H9 (cell line): ENCODE results near the gene IDE. TPM values are rescaled to one million over a fixed set of nuclear protein-coding genes. Genes with fewer than 3 reads are reported as not detected.

Experiments
- DNase-seq: peaks from one replicate; pipeline ENCODE4 v3.0.0-alpha.2; 2017
- H2AFZ ChIP-seq: one replicate; pipeline ENCODE4 v1.6.1; 2013; ENCODE audit warnings: mild to moderate bottlenecking, low read length, control low read depth, moderate library complexity
- H2AK5ac ChIP-seq: 2 replicates; pipeline ENCODE4 v1.6.1; 2013; ENCODE audit warnings: low read length, control low read depth, mixed read lengths; ENCODE audit not compliant: insufficient read length
- H2BK120ac ChIP-seq: one replicate; pipeline ENCODE4 v1.6.1; 2013; ENCODE audit warnings: low read depth, mild to moderate bottlenecking, low read length, control low read depth, inconsistent platforms; ENCODE audit not compliant: poor library complexity, severe bottlenecking
- H2BK12ac ChIP-seq: 2 replicates; pipeline ENCODE4 v1.6.1; 2013; ENCODE audit warnings: low read length, control low read depth, mixed read lengths, low read depth; ENCODE audit not compliant: insufficient read length
- H2BK15ac ChIP-seq: 2 replicates; pipeline ENCODE4 v1.6.1; 2013; ENCODE audit warnings: low read depth, low read length, control low read depth
- H2BK20ac ChIP-seq: one replicate; pipeline ENCODE4 v1.6.1; 2013; ENCODE audit warnings: low read depth, mild to moderate bottlenecking, low read length, control low read depth, inconsistent platforms; ENCODE audit not compliant: poor library complexity, severe bottlenecking
- H2BK5ac ChIP-seq: 2 replicates; pipeline ENCODE4 v1.6.1; 2013; ENCODE audit warnings: low read length, control low read depth, mixed read lengths; ENCODE audit not compliant: insufficient read length
- H3K14ac ChIP-seq: 2 replicates; pipeline ENCODE4 v1.6.1; 2013; ENCODE audit warnings: low read length, control low read depth; ENCODE audit not compliant: insufficient read depth
- H3K18ac ChIP-seq: 2 replicates; pipeline ENCODE4 v1.6.1; 2013; ENCODE audit warnings: low read depth, mild to moderate bottlenecking, mixed read lengths, low read length, control low read depth; ENCODE audit not compliant: insufficient read length
- H3K23ac ChIP-seq: 2 replicates; pipeline ENCODE4 v1.6.1; 2013; ENCODE audit warnings: low read length, control low read depth, mixed read lengths, low read depth; ENCODE audit not compliant: insufficient read length
- H3K23me2 ChIP-seq: 2 replicates; pipeline ENCODE4 v1.6.1; 2013; ENCODE audit warnings: low read depth, mild to moderate bottlenecking, mixed read lengths, low read length, control low read depth; ENCODE audit not compliant: insufficient read length, poor library complexity, severe bottlenecking
- H3K27ac ChIP-seq: 2 replicates; pipeline ENCODE4 v1.5.1; 2013; ENCODE audit warnings: low read length, control low read depth, mixed read lengths, low read depth; ENCODE audit not compliant: insufficient read length
- H3K27me3 ChIP-seq: 2 replicates; pipeline ENCODE4 v1.6.1; 2013; ENCODE audit warnings: low read length, control low read depth, inconsistent platforms; ENCODE audit not compliant: insufficient read depth
- H3K4ac ChIP-seq: 2 replicates; pipeline ENCODE4 v1.6.1; 2013; ENCODE audit warnings: low read depth, mild to moderate bottlenecking, control low read depth, inconsistent platforms, low read length, moderate library complexity
- H3K4me1 ChIP-seq: 2 replicates; pipeline ENCODE4 v1.6.1; 2013; ENCODE audit warnings: low read length, control low read depth, inconsistent platforms; ENCODE audit not compliant: insufficient read depth
- H3K4me2 ChIP-seq: 2 replicates; pipeline ENCODE4 v1.6.1; 2013; ENCODE audit warnings: low read length, control low read depth, mixed read lengths; ENCODE audit not compliant: insufficient read length, insufficient read depth
- H3K56ac ChIP-seq: 2 replicates; pipeline ENCODE4 v1.6.1; 2013; ENCODE audit warnings: low read depth, mild to moderate bottlenecking, mixed read lengths, low read length, control low read depth; ENCODE audit not compliant: insufficient read length
- H3K79me1 ChIP-seq: 2 replicates; pipeline ENCODE4 v1.6.1; 2013; ENCODE audit warnings: low read depth, mild to moderate bottlenecking, moderate library complexity, low read length, control low read depth, inconsistent platforms; ENCODE audit not compliant: insufficient read depth, poor library complexity, severe bottlenecking
- H3K79me2 ChIP-seq: 2 replicates; pipeline ENCODE4 v1.6.1; 2013; ENCODE audit warnings: low read length, control low read depth, inconsistent platforms; ENCODE audit not compliant: insufficient read depth
- H3K9ac ChIP-seq: 2 replicates; pipeline ENCODE4 v1.6.1; 2013; ENCODE audit warnings: low read length, control low read depth, mixed read lengths; ENCODE audit not compliant: insufficient read length; ENCODE audit errors: extremely low read depth
- H3K9me3 ChIP-seq: one replicate; pipeline ENCODE4 v1.6.1; 2013; ENCODE audit warnings: low read depth, low read length, inconsistent platforms; ENCODE audit not compliant: control insufficient read depth
- H3T11ph ChIP-seq: one replicate; pipeline ENCODE4 v1.6.1; 2013; ENCODE audit warnings: mild to moderate bottlenecking, low read length, control low read depth, inconsistent platforms
- H4K20me1 ChIP-seq: one replicate; pipeline ENCODE4 v1.6.1; 2013; ENCODE audit not compliant: control insufficient read depth, insufficient read length, insufficient read depth
- H4K5ac ChIP-seq: 2 replicates; pipeline ENCODE4 v1.6.1; 2013; ENCODE audit warnings: low read depth, mild to moderate bottlenecking, mixed read lengths, low read length, control low read depth; ENCODE audit not compliant: insufficient read length
- H4K8ac ChIP-seq: replicated peaks from 2 replicates; pipeline ENCODE4 v1.6.1; 2013; ENCODE audit warnings: low read length, control low read depth, mixed read lengths, low read depth; ENCODE audit not compliant: insufficient read length
- H4K91ac ChIP-seq: 2 replicates; pipeline ENCODE4 v1.6.1; 2013; ENCODE audit warnings: low read depth, mild to moderate bottlenecking, moderate library complexity, mixed read lengths, low read length, control low read depth; ENCODE audit not compliant: insufficient read length
- H3K27ac Mint-ChIP-seq, 3 experiments: 2 replicates in 2 of 3; 3 replicates in 1 of 3; pipeline ENCODE4 v1.8.0; 2020 to 2021; ENCODE audit warnings: mixed read lengths in 3 of 3, mild to moderate bottlenecking in 1 of 3, moderate library complexity in 1 of 3
- H3K27me3 Mint-ChIP-seq: 2 replicates; pipeline ENCODE4 v1.8.0; 2021; ENCODE audit warnings: low read depth, mild to moderate bottlenecking, moderate library complexity, mixed read lengths
- H3K36me3 Mint-ChIP-seq, 3 experiments: 2 replicates in 2 of 3; 3 replicates in 1 of 3; pipeline ENCODE4 v1.8.0; 2020 to 2021; ENCODE audit warnings: low read depth in 3 of 3, mixed read lengths in 3 of 3; ENCODE audit not compliant: insufficient read depth in 1 of 3
- H3K4me1 Mint-ChIP-seq, 2 experiments: 2 replicates each; pipeline ENCODE4 v1.8.0; 2020; ENCODE audit warnings: mixed read lengths in 2 of 2
- H3K4me3 Mint-ChIP-seq, 2 experiments: 2 replicates in 1 of 2; 3 replicates in 1 of 2; pipeline ENCODE4 v1.8.0; 2020 to 2021; ENCODE audit warnings: mild to moderate bottlenecking in 2 of 2, mixed read lengths in 2 of 2, moderate library complexity in 1 of 2
- H3K9me3 Mint-ChIP-seq, 2 experiments: 2 replicates in 1 of 2; 3 replicates in 1 of 2; pipeline ENCODE4 v1.8.0; 2020; ENCODE audit warnings: mild to moderate bottlenecking in 2 of 2, mixed read lengths in 2 of 2, moderate library complexity in 1 of 2
- CTCF ChIP-seq: fragments of 200-600 bp; sonication (generic); conservative IDR thresholded peaks from 3 replicates; pipeline ENCODE4 v1.8.0; 2021; ENCODE audit warnings: antibody characterized with exemption, mild to moderate bottlenecking
- WGBS: extraction: QIAGEN DNeasy Blood & Tissue Kit; methylation state at CpG from one replicate; pipeline ENCODE4 v1.1.7; 2013; ENCODE audit warnings: missing lambda C conversion rate, low lambda C conversion rate, mixed read lengths; ENCODE audit not compliant: insufficient read length; ENCODE audit errors: extremely low coverage; 5-methylcytosine and 5-hydroxymethylcytosine counted together
- total RNA-seq: library from RNA; stranded (reverse); gene quantifications from 2 replicates; pipeline ENCODE4 v1.2.1, GENCODE V29; 2021

IDE gene
- total RNA-seq, 1 experiment from 2014 or later, result 48.9 TPM

DNA sequence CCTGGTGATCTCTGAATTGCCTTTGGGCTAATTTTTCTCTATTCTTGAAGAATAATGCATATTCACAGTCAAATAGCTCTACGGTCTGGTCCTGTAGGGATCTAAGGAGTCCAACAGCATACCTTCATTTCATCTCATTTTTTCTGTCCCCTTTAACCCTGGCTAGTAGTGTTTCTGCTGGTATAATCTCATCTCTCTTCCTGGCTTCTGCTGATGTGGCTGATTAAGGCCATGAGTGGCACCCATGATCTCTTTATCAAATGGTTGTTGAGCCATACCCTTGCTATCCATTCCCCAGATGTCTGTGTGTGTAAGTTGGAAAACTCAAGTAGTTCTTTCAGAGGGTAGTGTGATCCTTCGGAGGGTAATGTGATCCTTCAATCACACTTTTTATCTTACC lies 163.4 kb downstream of the IDE start:
- Mint-ChIP-seq H3K4me1 (peaks cover 9 to 11% of the 10 kb centered on the region in 2 experiments), H3K36me3 (no peaks in the 10 kb centered on the region), H3K27me3 (peaks cover 3% of the 10 kb centered on the region), H3K4me3 (no peak overlapping the region), H3K27ac (no peak overlapping the region), H3K9me3 (no peaks in the 10 kb centered on the region)
- no peak for DNase-seq
- H3K9me3 ChIP-seq, result no peaks in the 10 kb centered on the region
- H3K9ac ChIP-seq, result no peak overlapping the region
- no peak overlapping the region for H4K8ac ChIP-seq
- no peaks in the 10 kb centered on the region for H3K23me2 ChIP-seq
- TF ChIP-seq CTCF, result no peak
- H4K91ac ChIP-seq, result no peak overlapping the region
- H3K14ac ChIP-seq, result no peak overlapping the region
- no peak overlapping the region for H2BK120ac ChIP-seq
- WGBS, result no CpG with 5 or more reads among the region's 2 CpGs
- no peak overlapping the region for H3K56ac ChIP-seq
- H2AFZ ChIP-seq, result no peak overlapping the region
- H4K5ac ChIP-seq, result no peak overlapping the region
- no peaks in the 10 kb centered on the region for H3K79me2 ChIP-seq
- no peak overlapping the region for H2BK5ac ChIP-seq
- no peaks in the 10 kb centered on the region for H3K27me3 ChIP-seq
- no peaks in the 10 kb centered on the region for H3K79me1 ChIP-seq
- H3K18ac ChIP-seq, result no peak overlapping the region
- H3T11ph ChIP-seq, result no peak overlapping the region
- no peak overlapping the region for H2BK12ac ChIP-seq
- H3K23ac ChIP-seq, result no peak overlapping the region
- no peaks in the 10 kb centered on the region for H4K20me1 ChIP-seq
- H2BK15ac ChIP-seq, result no peak overlapping the region
- H3K27ac ChIP-seq, result no peak overlapping the region
- H3K4me1 ChIP-seq, result peaks cover 3% of the 10 kb centered on the region; the same call in 1 of the 2 replicates
- no peak overlapping the region for H3K4me2 ChIP-seq
- no peak overlapping the region for H2AK5ac ChIP-seq
- no peak overlapping the region for H3K4ac ChIP-seq
- H2BK20ac ChIP-seq, result no peak overlapping the region
